ENCODE measurements around the gene MYRIP. TPM values are rescaled to one million over a fixed set of nuclear protein-coding genes. Genes with fewer than 3 reads are reported as not detected.

MYRIP gene
- total and polyA plus RNA-seq, 2 of the 4 experiments (the other 2 are of a cell fraction), result not detected

DNA sequence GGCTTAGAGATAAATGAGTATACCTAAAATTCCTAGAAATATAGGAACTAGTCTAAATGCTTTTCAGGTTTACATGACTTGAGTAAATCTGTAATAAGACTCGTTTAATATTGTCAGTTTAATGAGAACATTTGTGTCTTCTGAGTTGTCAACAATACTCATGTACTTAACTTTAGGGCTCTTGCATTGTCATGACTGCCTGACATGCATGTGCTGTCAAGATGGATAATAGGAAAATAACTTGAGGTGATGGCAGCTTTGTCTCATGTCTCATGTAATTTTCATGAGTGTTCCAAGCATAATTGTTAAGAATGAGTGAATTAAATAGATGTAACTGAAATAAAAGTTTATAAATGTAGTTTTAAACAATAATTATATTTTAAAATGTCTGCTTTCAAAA, 455.0 kb downstream of the MYRIP start:
- Histone ChIP-seq H3K9ac (ENCODE audit: low read depth, low read length) (no peak overlapping the region), H3K14ac (replicated peaks; ENCODE audit: low read depth, low read length) (no peak overlapping the region), H3K9me1 (ENCODE audit: insufficient read depth, low read length) (no peaks in the 10 kb centered on the region), H2AFZ (replicated peaks; ENCODE audit: low read length, poor library complexity) (no peak overlapping the region), H3K9me3 (ENCODE audit: control insufficient read depth, insufficient read depth, low read length) (no peaks in the 10 kb centered on the region), H3K27ac (ENCODE audit: insufficient read depth, low read length) (no peak overlapping the region), H2BK5ac (ENCODE audit: low read depth, low read length, poor library complexity, severe bottlenecking) (no peak overlapping the region), H2BK20ac (ENCODE audit: low read depth, low read length) (no peak overlapping the region), H3K4me2 (ENCODE audit: low read depth, low read length) (no peak overlapping the region), H3K18ac (ENCODE audit: low read depth, low read length) (no peak overlapping the region), H3K79me1 (ENCODE audit: low read depth in 1 of 2, low read length in 2 of 2) (no peaks in the 10 kb centered on the region), H2BK15ac (ENCODE audit: low read depth, low read length) (no peak overlapping the region), H4K5ac (ENCODE audit: low read depth, low read length) (no peak overlapping the region), H3K4me1 (ENCODE audit: control insufficient read depth, insufficient read depth, low read length) (no peaks in the 10 kb centered on the region), H3K4ac (ENCODE audit: low read depth, low read length) (no peak overlapping the region), H3K56ac (ENCODE audit: extremely low read depth, insufficient read depth, low read length) (no peak overlapping the region), H2BK120ac (ENCODE audit: low read depth, low read length) (no peak overlapping the region), H2AK5ac (ENCODE audit: low read depth, low read length) (no peak overlapping the region), H3K27me3 (ENCODE audit: control insufficient read depth, insufficient read depth, low read length) (no peaks in the 10 kb centered on the region), H3K36me3 (ENCODE audit: control insufficient read depth, insufficient read depth, low read length) (no peaks in the 10 kb centered on the region), H3K23ac (ENCODE audit: low read depth, low read length) (no peak overlapping the region), H4K8ac (ENCODE audit: low read depth in 2 of 2, low read length in 2 of 2) (no peak overlapping the region), H4K91ac (ENCODE audit: insufficient read depth, low read depth, low read length) (no peak overlapping the region), H3K4me3 (ENCODE audit: insufficient read depth, low read depth, low read length) (no peak overlapping the region), H2AK9ac (replicated peaks; ENCODE audit: low read depth, low read length, poor library complexity) (no peak overlapping the region), H4K20me1 (ENCODE audit: insufficient read depth, low read length) (no peaks in the 10 kb centered on the region)
- in situ Hi-C loops (cut with MboI; ENCODE audit: low sequenced_read_pairs), result no loop called here
- ChIA-PET POLR2A (ENCODE audit: unreplicated experiment) (no interaction called here), CTCF (no interaction called here)
- DNase-seq (no peak), ATAC-seq (ENCODE audit: low read depth) (no peak)
- no TSS peak for BruUV-seq (replicated peaks)
- no peak for TF ChIP-seq MAFK (IDR thresholded peaks at IDR 0.05; ENCODE audit: low read depth, low read length)
- TF ChIP-seq, protein P1, sequence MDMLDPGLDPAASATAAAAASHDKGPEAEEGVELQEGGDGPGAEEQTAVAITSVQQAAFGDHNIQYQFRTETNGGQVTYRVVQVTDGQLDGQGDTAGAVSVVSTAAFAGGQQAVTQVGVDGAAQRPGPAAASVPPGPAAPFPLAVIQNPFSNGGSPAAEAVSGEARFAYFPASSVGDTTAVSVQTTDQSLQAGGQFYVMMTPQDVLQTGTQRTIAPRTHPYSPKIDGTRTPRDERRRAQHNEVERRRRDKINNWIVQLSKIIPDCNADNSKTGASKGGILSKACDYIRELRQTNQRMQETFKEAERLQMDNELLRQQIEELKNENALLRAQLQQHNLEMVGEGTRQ (IDR thresholded peaks at IDR 0.05; ENCODE audit: low read depth, low read length), result no peak
- no peak for TF ChIP-seq FOS (IDR thresholded peaks at IDR 0.05; ENCODE audit: low read depth, low read length)
- no peak for TF ChIP-seq ELK1 (IDR thresholded peaks at IDR 0.05; ENCODE audit: borderline replicate concordance, low read depth, low read length)
- TF ChIP-seq RAD21 (IDR thresholded peaks at IDR 0.05; ENCODE audit: low read length), result no peak
- no peak for TF ChIP-seq MAZ (IDR thresholded peaks at IDR 0.05; ENCODE audit: borderline replicate concordance, low read depth, low read length)
- no peak for TF ChIP-seq CHD1 (IDR thresholded peaks at IDR 0.05; ENCODE audit: low read depth, low read length)
- TF ChIP-seq NFE2L2 (IDR thresholded peaks at IDR 0.05; ENCODE audit: low read depth, low read length), result no peak
- TF ChIP-seq RCOR1 (IDR thresholded peaks at IDR 0.05; ENCODE audit: insufficient replicate concordance, low read length), result no peak
- no peak for TF ChIP-seq CTCF (conservative IDR thresholded peaks at IDR 0.05; ENCODE audit: low read depth, low read length)
- no peak for TF ChIP-seq RFX5 (IDR thresholded peaks at IDR 0.05; ENCODE audit: low read depth, low read length)
- TF ChIP-seq BHLHE40 (IDR thresholded peaks at IDR 0.05; ENCODE audit: low read depth, low read length), result no peak
- no peak for TF ChIP-seq SMC3 (IDR thresholded peaks at IDR 0.05; ENCODE audit: low read depth, low read length)
- TF ChIP-seq CEBPB (IDR thresholded peaks at IDR 0.05; ENCODE audit: low read depth, low read length), result no peak
- no peak for TF ChIP-seq POLR2A (IDR thresholded peaks at IDR 0.05; ENCODE audit: low read depth, low read length)
- TF ChIP-seq MXI1 (IDR thresholded peaks at IDR 0.05; ENCODE audit: borderline replicate concordance, low read depth, low read length), result no peak
- intact Hi-C loops (cut with micrococcal nuclease), result no loop called here
- no CpG with 5 or more reads among the region's 1 CpG for WGBS, 2 experiments (ENCODE audit: extremely low coverage in 2 of 2, insufficient read length in 1 of 2)
- dilution Hi-C loops (cut with HindIII; ENCODE audit: low sequenced_read_pairs, unreplicated experiment), result no loop called here
